H9 (cell line): ENCODE results near the gene MYO18B. TPM values are rescaled to one million over a fixed set of nuclear protein-coding genes. Genes with fewer than 3 reads are reported as not detected.

Experiments used
- DNase-seq: peaks from one replicate; pipeline ENCODE4 v3.0.0-alpha.2; 2017
- H2AFZ ChIP-seq: one replicate; pipeline ENCODE4 v1.6.1; 2013; ENCODE audit warnings: mild to moderate bottlenecking, low read length, control low read depth, moderate library complexity
- H2AK5ac ChIP-seq: 2 replicates; pipeline ENCODE4 v1.6.1; 2013; ENCODE audit warnings: low read length, control low read depth, mixed read lengths; ENCODE audit not compliant: insufficient read length
- H2BK120ac ChIP-seq: one replicate; pipeline ENCODE4 v1.6.1; 2013; ENCODE audit warnings: low read depth, mild to moderate bottlenecking, low read length, control low read depth, inconsistent platforms; ENCODE audit not compliant: poor library complexity, severe bottlenecking
- H2BK12ac ChIP-seq: 2 replicates; pipeline ENCODE4 v1.6.1; 2013; ENCODE audit warnings: low read length, control low read depth, mixed read lengths, low read depth; ENCODE audit not compliant: insufficient read length
- H2BK15ac ChIP-seq: 2 replicates; pipeline ENCODE4 v1.6.1; 2013; ENCODE audit warnings: low read depth, low read length, control low read depth
- H2BK20ac ChIP-seq: one replicate; pipeline ENCODE4 v1.6.1; 2013; ENCODE audit warnings: low read depth, mild to moderate bottlenecking, low read length, control low read depth, inconsistent platforms; ENCODE audit not compliant: poor library complexity, severe bottlenecking
- H2BK5ac ChIP-seq: 2 replicates; pipeline ENCODE4 v1.6.1; 2013; ENCODE audit warnings: low read length, control low read depth, mixed read lengths; ENCODE audit not compliant: insufficient read length
- H3K14ac ChIP-seq: 2 replicates; pipeline ENCODE4 v1.6.1; 2013; ENCODE audit warnings: low read length, control low read depth; ENCODE audit not compliant: insufficient read depth
- H3K18ac ChIP-seq: 2 replicates; pipeline ENCODE4 v1.6.1; 2013; ENCODE audit warnings: low read depth, mild to moderate bottlenecking, mixed read lengths, low read length, control low read depth; ENCODE audit not compliant: insufficient read length
- H3K23ac ChIP-seq: 2 replicates; pipeline ENCODE4 v1.6.1; 2013; ENCODE audit warnings: low read length, control low read depth, mixed read lengths, low read depth; ENCODE audit not compliant: insufficient read length
- H3K23me2 ChIP-seq: 2 replicates; pipeline ENCODE4 v1.6.1; 2013; ENCODE audit warnings: low read depth, mild to moderate bottlenecking, mixed read lengths, low read length, control low read depth; ENCODE audit not compliant: insufficient read length, poor library complexity, severe bottlenecking
- H3K27ac ChIP-seq: 2 replicates; pipeline ENCODE4 v1.5.1; 2013; ENCODE audit warnings: low read length, control low read depth, mixed read lengths, low read depth; ENCODE audit not compliant: insufficient read length
- H3K27me3 ChIP-seq: 2 replicates; pipeline ENCODE4 v1.6.1; 2013; ENCODE audit warnings: low read length, control low read depth, inconsistent platforms; ENCODE audit not compliant: insufficient read depth
- H3K4ac ChIP-seq: 2 replicates; pipeline ENCODE4 v1.6.1; 2013; ENCODE audit warnings: low read depth, mild to moderate bottlenecking, control low read depth, inconsistent platforms, low read length, moderate library complexity
- H3K4me1 ChIP-seq: 2 replicates; pipeline ENCODE4 v1.6.1; 2013; ENCODE audit warnings: low read length, control low read depth, inconsistent platforms; ENCODE audit not compliant: insufficient read depth
- H3K4me2 ChIP-seq: 2 replicates; pipeline ENCODE4 v1.6.1; 2013; ENCODE audit warnings: low read length, control low read depth, mixed read lengths; ENCODE audit not compliant: insufficient read length, insufficient read depth
- H3K56ac ChIP-seq: 2 replicates; pipeline ENCODE4 v1.6.1; 2013; ENCODE audit warnings: low read depth, mild to moderate bottlenecking, mixed read lengths, low read length, control low read depth; ENCODE audit not compliant: insufficient read length
- H3K79me1 ChIP-seq: 2 replicates; pipeline ENCODE4 v1.6.1; 2013; ENCODE audit warnings: low read depth, mild to moderate bottlenecking, moderate library complexity, low read length, control low read depth, inconsistent platforms; ENCODE audit not compliant: insufficient read depth, poor library complexity, severe bottlenecking
- H3K79me2 ChIP-seq: 2 replicates; pipeline ENCODE4 v1.6.1; 2013; ENCODE audit warnings: low read length, control low read depth, inconsistent platforms; ENCODE audit not compliant: insufficient read depth
- H3K9ac ChIP-seq: 2 replicates; pipeline ENCODE4 v1.6.1; 2013; ENCODE audit warnings: low read length, control low read depth, mixed read lengths; ENCODE audit not compliant: insufficient read length; ENCODE audit errors: extremely low read depth
- H3K9me3 ChIP-seq: one replicate; pipeline ENCODE4 v1.6.1; 2013; ENCODE audit warnings: low read depth, low read length, inconsistent platforms; ENCODE audit not compliant: control insufficient read depth
- H3T11ph ChIP-seq: one replicate; pipeline ENCODE4 v1.6.1; 2013; ENCODE audit warnings: mild to moderate bottlenecking, low read length, control low read depth, inconsistent platforms
- H4K20me1 ChIP-seq: one replicate; pipeline ENCODE4 v1.6.1; 2013; ENCODE audit not compliant: control insufficient read depth, insufficient read length, insufficient read depth
- H4K5ac ChIP-seq: 2 replicates; pipeline ENCODE4 v1.6.1; 2013; ENCODE audit warnings: low read depth, mild to moderate bottlenecking, mixed read lengths, low read length, control low read depth; ENCODE audit not compliant: insufficient read length
- H4K8ac ChIP-seq: replicated peaks from 2 replicates; pipeline ENCODE4 v1.6.1; 2013; ENCODE audit warnings: low read length, control low read depth, mixed read lengths, low read depth; ENCODE audit not compliant: insufficient read length
- H4K91ac ChIP-seq: 2 replicates; pipeline ENCODE4 v1.6.1; 2013; ENCODE audit warnings: low read depth, mild to moderate bottlenecking, moderate library complexity, mixed read lengths, low read length, control low read depth; ENCODE audit not compliant: insufficient read length
- H3K27ac Mint-ChIP-seq, 3 experiments: 2 replicates in 2 of 3; 3 replicates in 1 of 3; pipeline ENCODE4 v1.8.0; 2020 to 2021; ENCODE audit warnings: mixed read lengths in 3 of 3, mild to moderate bottlenecking in 1 of 3, moderate library complexity in 1 of 3
- H3K27me3 Mint-ChIP-seq: 2 replicates; pipeline ENCODE4 v1.8.0; 2021; ENCODE audit warnings: low read depth, mild to moderate bottlenecking, moderate library complexity, mixed read lengths
- H3K36me3 Mint-ChIP-seq, 3 experiments: 2 replicates in 2 of 3; 3 replicates in 1 of 3; pipeline ENCODE4 v1.8.0; 2020 to 2021; ENCODE audit warnings: low read depth in 3 of 3, mixed read lengths in 3 of 3; ENCODE audit not compliant: insufficient read depth in 1 of 3
- H3K4me1 Mint-ChIP-seq, 2 experiments: 2 replicates each; pipeline ENCODE4 v1.8.0; 2020; ENCODE audit warnings: mixed read lengths in 2 of 2
- H3K4me3 Mint-ChIP-seq, 2 experiments: 2 replicates in 1 of 2; 3 replicates in 1 of 2; pipeline ENCODE4 v1.8.0; 2020 to 2021; ENCODE audit warnings: mild to moderate bottlenecking in 2 of 2, mixed read lengths in 2 of 2, moderate library complexity in 1 of 2
- H3K9me3 Mint-ChIP-seq, 2 experiments: 2 replicates in 1 of 2; 3 replicates in 1 of 2; pipeline ENCODE4 v1.8.0; 2020; ENCODE audit warnings: mild to moderate bottlenecking in 2 of 2, mixed read lengths in 2 of 2, moderate library complexity in 1 of 2
- CTCF ChIP-seq: fragments of 200-600 bp; sonication (generic); conservative IDR thresholded peaks from 3 replicates; pipeline ENCODE4 v1.8.0; 2021; ENCODE audit warnings: antibody characterized with exemption, mild to moderate bottlenecking
- WGBS: extraction: QIAGEN DNeasy Blood & Tissue Kit; methylation state at CpG from one replicate; pipeline ENCODE4 v1.1.7; 2013; ENCODE audit warnings: missing lambda C conversion rate, low lambda C conversion rate, mixed read lengths; ENCODE audit not compliant: insufficient read length; ENCODE audit errors: extremely low coverage; 5-methylcytosine and 5-hydroxymethylcytosine counted together
- total RNA-seq: library from RNA; stranded (reverse); gene quantifications from 2 replicates; pipeline ENCODE4 v1.2.1, GENCODE V29; 2021

Gene MYO18B
- total RNA-seq, 1 experiment from 2014 or later: 0.46 TPM

GRCh38 chr22:26004477-26004876 is 262.5 kb downstream of the MYO18B start:
- Histone ChIP-seq H2AK5ac (no peak overlapping the region), H3K27me3 (no peaks in the 10 kb centered on the region), H2BK120ac (no peak overlapping the region), H2BK12ac (no peak overlapping the region), H4K91ac (no peak overlapping the region), H4K20me1 (no peaks in the 10 kb centered on the region), H2BK20ac (no peak overlapping the region), H3K9ac (no peak overlapping the region), H3K18ac (no peak overlapping the region), H3K79me2 (no peaks in the 10 kb centered on the region), H3K23ac (no peak overlapping the region), H4K8ac (no peak overlapping the region), H2BK5ac (no peak overlapping the region), H3K9me3 (no peaks in the 10 kb centered on the region), H2BK15ac (no peak overlapping the region), H3K14ac (no peak overlapping the region), H4K5ac (no peak overlapping the region), H3T11ph (no peak overlapping the region), H3K4me1 (no peaks in the 10 kb centered on the region), H3K4ac (no peak overlapping the region), H2AFZ (no peak overlapping the region), H3K23me2 (no peaks in the 10 kb centered on the region), H3K4me2 (no peak overlapping the region), H3K27ac (no peak overlapping the region), H3K56ac (no peak overlapping the region), H3K79me1 (no peaks in the 10 kb centered on the region)
- WGBS: no CpG with 5 or more reads among the region's 4 CpGs
- no peak overlapping the region for H3K27ac Mint-ChIP-seq
- no peaks in the 10 kb centered on the region for H3K9me3 Mint-ChIP-seq
- no peaks in the 10 kb centered on the region for H3K36me3 Mint-ChIP-seq
- H3K4me1 Mint-ChIP-seq: peaks cover 7 to 10% of the 10 kb centered on the region in 2 experiments
- no peak for DNase-seq
- TF ChIP-seq CTCF: no peak
- no peak overlapping the region for H3K4me3 Mint-ChIP-seq
- H3K27me3 Mint-ChIP-seq: peaks cover 14% of the 10 kb centered on the region
